ENCODE results near the gene THUMPD3. TPM values are rescaled to one million over a fixed set of nuclear protein-coding genes. Genes with fewer than 3 reads are reported as not detected.

Gene THUMPD3
- total and polyA plus RNA-seq, 2 of the 4 experiments (the other 2 are of a cell fraction), result 28.2 to 43.9 TPM

- ATAC-seq (ENCODE audit: low read depth) (peak; percentile 71), DNase-seq (peak; percentile 43)
- TF ChIP-seq MAFK (IDR thresholded peaks at IDR 0.05; ENCODE audit: low read depth, low read length) (0 out of 2 replicates have a peak, but pooled peaks have one; percentile 54), CEBPB (IDR thresholded peaks at IDR 0.05; ENCODE audit: low read depth, low read length) (0 out of 2 replicates have a peak, but pooled peaks have one; percentile 24), NFE2L2 (IDR thresholded peaks at IDR 0.05; ENCODE audit: low read depth, low read length) (peak; percentile 78)
- TF ChIP-seq, protein P1, sequence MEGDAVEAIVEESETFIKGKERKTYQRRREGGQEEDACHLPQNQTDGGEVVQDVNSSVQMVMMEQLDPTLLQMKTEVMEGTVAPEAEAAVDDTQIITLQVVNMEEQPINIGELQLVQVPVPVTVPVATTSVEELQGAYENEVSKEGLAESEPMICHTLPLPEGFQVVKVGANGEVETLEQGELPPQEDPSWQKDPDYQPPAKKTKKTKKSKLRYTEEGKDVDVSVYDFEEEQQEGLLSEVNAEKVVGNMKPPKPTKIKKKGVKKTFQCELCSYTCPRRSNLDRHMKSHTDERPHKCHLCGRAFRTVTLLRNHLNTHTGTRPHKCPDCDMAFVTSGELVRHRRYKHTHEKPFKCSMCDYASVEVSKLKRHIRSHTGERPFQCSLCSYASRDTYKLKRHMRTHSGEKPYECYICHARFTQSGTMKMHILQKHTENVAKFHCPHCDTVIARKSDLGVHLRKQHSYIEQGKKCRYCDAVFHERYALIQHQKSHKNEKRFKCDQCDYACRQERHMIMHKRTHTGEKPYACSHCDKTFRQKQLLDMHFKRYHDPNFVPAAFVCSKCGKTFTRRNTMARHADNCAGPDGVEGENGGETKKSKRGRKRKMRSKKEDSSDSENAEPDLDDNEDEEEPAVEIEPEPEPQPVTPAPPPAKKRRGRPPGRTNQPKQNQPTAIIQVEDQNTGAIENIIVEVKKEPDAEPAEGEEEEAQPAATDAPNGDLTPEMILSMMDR (conservative IDR thresholded peaks at IDR 0.05; ENCODE audit: low read depth, low read length), result no peak
- Histone ChIP-seq H4K8ac (ENCODE audit: low read depth in 2 of 2, low read length in 2 of 2) (no peak overlapping the region; a peak in 1 of 4 replicates), H2AFZ (replicated peaks; ENCODE audit: low read length, poor library complexity) (no peak overlapping the region), H2BK120ac (ENCODE audit: low read depth, low read length) (no peak overlapping the region), H4K5ac (ENCODE audit: low read depth, low read length) (no peak overlapping the region), H3K27ac (ENCODE audit: insufficient read depth, low read length) (peak overlapping the region; percentile 41; the same call in 1 of the 2 replicates), H2AK5ac (ENCODE audit: low read depth, low read length) (no peak overlapping the region), H3K9ac (ENCODE audit: low read depth, low read length) (no peak overlapping the region), H2AK9ac (replicated peaks; ENCODE audit: low read depth, low read length, poor library complexity) (no peak overlapping the region), H4K91ac (ENCODE audit: insufficient read depth, low read depth, low read length) (no peak overlapping the region), H3K4me2 (ENCODE audit: low read depth, low read length) (peak overlapping the region; percentile 14; the same call in 1 of the 2 replicates), H3K4me3 (ENCODE audit: insufficient read depth, low read depth, low read length) (no peak overlapping the region), H3K4me1 (ENCODE audit: control insufficient read depth, insufficient read depth, low read length) (peaks cover 11% of the 10 kb centered on the region), H3K36me3 (ENCODE audit: control insufficient read depth, insufficient read depth, low read length) (peaks cover 2% of the 10 kb centered on the region; the same call in 1 of the 2 replicates), H3K18ac (ENCODE audit: low read depth, low read length) (no peak overlapping the region), H4K20me1 (ENCODE audit: insufficient read depth, low read length) (peaks cover 94% of the 10 kb centered on the region), H3K4ac (ENCODE audit: low read depth, low read length) (no peak overlapping the region), H2BK15ac (ENCODE audit: low read depth, low read length) (no peak overlapping the region), H3K23ac (ENCODE audit: low read depth, low read length) (no peak overlapping the region), H3K79me1 (ENCODE audit: low read depth in 1 of 2, low read length in 2 of 2) (peaks cover 0 to 29% of the 10 kb centered on the region in 2 experiments; a peak in 2 of 4 replicates), H2BK20ac (ENCODE audit: low read depth, low read length) (no peak overlapping the region), H3K14ac (replicated peaks; ENCODE audit: low read depth, low read length) (no peak overlapping the region), H2BK5ac (ENCODE audit: low read depth, low read length, poor library complexity, severe bottlenecking) (peak overlapping the region; percentile 78), H3K9me1 (ENCODE audit: insufficient read depth, low read length) (peaks cover 8% of the 10 kb centered on the region; the same call in 1 of the 2 replicates), H3K9me3 (ENCODE audit: control insufficient read depth, insufficient read depth, low read length) (no peaks in the 10 kb centered on the region; the same call in 1 of the 2 replicates), H3K27me3 (ENCODE audit: control insufficient read depth, insufficient read depth, low read length) (no peaks in the 10 kb centered on the region), H3K56ac (ENCODE audit: extremely low read depth, insufficient read depth, low read length) (no peak overlapping the region)
- no CpG with 5 or more reads among the region's 3 CpGs for WGBS, 2 experiments (ENCODE audit: extremely low coverage in 2 of 2, insufficient read length in 1 of 2)
- in situ Hi-C loops (cut with MboI; ENCODE audit: low sequenced_read_pairs) (no loop called here), intact Hi-C loops (cut with micrococcal nuclease) (no loop called here), dilution Hi-C loops (cut with HindIII; ENCODE audit: low sequenced_read_pairs, unreplicated experiment) (no loop called here)
- BruUV-seq (replicated peaks), result no TSS peak
- CTCF ChIA-PET, result no interaction called here
- POLR2A ChIA-PET (ENCODE audit: unreplicated experiment), result interaction anchor here (0.5 to 0.7 kb wide), 2 partner anchors 11 to 19 kb away, joined by 3 to 4 read pairs; partner anchors contain the start of gene SETD5
These were observed 53.4 kb downstream of the THUMPD3 start for GRCh38 chr3:9416139-9416780.

Measured in IMR-90 (cell line).